H9 (cell line): Measurements from ENCODE around the gene AGPAT1. TPM values are rescaled to one million over a fixed set of nuclear protein-coding genes. Genes with fewer than 3 reads are reported as not detected.

Source experiments
- DNase-seq: peaks from one replicate; pipeline ENCODE4 v3.0.0-alpha.2; 2017
- H2AFZ ChIP-seq: one replicate; pipeline ENCODE4 v1.6.1; 2013; ENCODE audit warnings: mild to moderate bottlenecking, low read length, control low read depth, moderate library complexity
- H2AK5ac ChIP-seq: 2 replicates; pipeline ENCODE4 v1.6.1; 2013; ENCODE audit warnings: low read length, control low read depth, mixed read lengths; ENCODE audit not compliant: insufficient read length
- H2BK120ac ChIP-seq: one replicate; pipeline ENCODE4 v1.6.1; 2013; ENCODE audit warnings: low read depth, mild to moderate bottlenecking, low read length, control low read depth, inconsistent platforms; ENCODE audit not compliant: poor library complexity, severe bottlenecking
- H2BK12ac ChIP-seq: 2 replicates; pipeline ENCODE4 v1.6.1; 2013; ENCODE audit warnings: low read length, control low read depth, mixed read lengths, low read depth; ENCODE audit not compliant: insufficient read length
- H2BK15ac ChIP-seq: 2 replicates; pipeline ENCODE4 v1.6.1; 2013; ENCODE audit warnings: low read depth, low read length, control low read depth
- H2BK20ac ChIP-seq: one replicate; pipeline ENCODE4 v1.6.1; 2013; ENCODE audit warnings: low read depth, mild to moderate bottlenecking, low read length, control low read depth, inconsistent platforms; ENCODE audit not compliant: poor library complexity, severe bottlenecking
- H2BK5ac ChIP-seq: 2 replicates; pipeline ENCODE4 v1.6.1; 2013; ENCODE audit warnings: low read length, control low read depth, mixed read lengths; ENCODE audit not compliant: insufficient read length
- H3K14ac ChIP-seq: 2 replicates; pipeline ENCODE4 v1.6.1; 2013; ENCODE audit warnings: low read length, control low read depth; ENCODE audit not compliant: insufficient read depth
- H3K18ac ChIP-seq: 2 replicates; pipeline ENCODE4 v1.6.1; 2013; ENCODE audit warnings: low read depth, mild to moderate bottlenecking, mixed read lengths, low read length, control low read depth; ENCODE audit not compliant: insufficient read length
- H3K23ac ChIP-seq: 2 replicates; pipeline ENCODE4 v1.6.1; 2013; ENCODE audit warnings: low read length, control low read depth, mixed read lengths, low read depth; ENCODE audit not compliant: insufficient read length
- H3K23me2 ChIP-seq: 2 replicates; pipeline ENCODE4 v1.6.1; 2013; ENCODE audit warnings: low read depth, mild to moderate bottlenecking, mixed read lengths, low read length, control low read depth; ENCODE audit not compliant: insufficient read length, poor library complexity, severe bottlenecking
- H3K27ac ChIP-seq: 2 replicates; pipeline ENCODE4 v1.5.1; 2013; ENCODE audit warnings: low read length, control low read depth, mixed read lengths, low read depth; ENCODE audit not compliant: insufficient read length
- H3K27me3 ChIP-seq: 2 replicates; pipeline ENCODE4 v1.6.1; 2013; ENCODE audit warnings: low read length, control low read depth, inconsistent platforms; ENCODE audit not compliant: insufficient read depth
- H3K4ac ChIP-seq: 2 replicates; pipeline ENCODE4 v1.6.1; 2013; ENCODE audit warnings: low read depth, mild to moderate bottlenecking, control low read depth, inconsistent platforms, low read length, moderate library complexity
- H3K4me1 ChIP-seq: 2 replicates; pipeline ENCODE4 v1.6.1; 2013; ENCODE audit warnings: low read length, control low read depth, inconsistent platforms; ENCODE audit not compliant: insufficient read depth
- H3K4me2 ChIP-seq: 2 replicates; pipeline ENCODE4 v1.6.1; 2013; ENCODE audit warnings: low read length, control low read depth, mixed read lengths; ENCODE audit not compliant: insufficient read length, insufficient read depth
- H3K56ac ChIP-seq: 2 replicates; pipeline ENCODE4 v1.6.1; 2013; ENCODE audit warnings: low read depth, mild to moderate bottlenecking, mixed read lengths, low read length, control low read depth; ENCODE audit not compliant: insufficient read length
- H3K79me1 ChIP-seq: 2 replicates; pipeline ENCODE4 v1.6.1; 2013; ENCODE audit warnings: low read depth, mild to moderate bottlenecking, moderate library complexity, low read length, control low read depth, inconsistent platforms; ENCODE audit not compliant: insufficient read depth, poor library complexity, severe bottlenecking
- H3K79me2 ChIP-seq: 2 replicates; pipeline ENCODE4 v1.6.1; 2013; ENCODE audit warnings: low read length, control low read depth, inconsistent platforms; ENCODE audit not compliant: insufficient read depth
- H3K9ac ChIP-seq: 2 replicates; pipeline ENCODE4 v1.6.1; 2013; ENCODE audit warnings: low read length, control low read depth, mixed read lengths; ENCODE audit not compliant: insufficient read length; ENCODE audit errors: extremely low read depth
- H3K9me3 ChIP-seq: one replicate; pipeline ENCODE4 v1.6.1; 2013; ENCODE audit warnings: low read depth, low read length, inconsistent platforms; ENCODE audit not compliant: control insufficient read depth
- H3T11ph ChIP-seq: one replicate; pipeline ENCODE4 v1.6.1; 2013; ENCODE audit warnings: mild to moderate bottlenecking, low read length, control low read depth, inconsistent platforms
- H4K20me1 ChIP-seq: one replicate; pipeline ENCODE4 v1.6.1; 2013; ENCODE audit not compliant: control insufficient read depth, insufficient read length, insufficient read depth
- H4K5ac ChIP-seq: 2 replicates; pipeline ENCODE4 v1.6.1; 2013; ENCODE audit warnings: low read depth, mild to moderate bottlenecking, mixed read lengths, low read length, control low read depth; ENCODE audit not compliant: insufficient read length
- H4K8ac ChIP-seq: replicated peaks from 2 replicates; pipeline ENCODE4 v1.6.1; 2013; ENCODE audit warnings: low read length, control low read depth, mixed read lengths, low read depth; ENCODE audit not compliant: insufficient read length
- H4K91ac ChIP-seq: 2 replicates; pipeline ENCODE4 v1.6.1; 2013; ENCODE audit warnings: low read depth, mild to moderate bottlenecking, moderate library complexity, mixed read lengths, low read length, control low read depth; ENCODE audit not compliant: insufficient read length
- H3K27ac Mint-ChIP-seq, 3 experiments: 2 replicates in 2 of 3; 3 replicates in 1 of 3; pipeline ENCODE4 v1.8.0; 2020 to 2021; ENCODE audit warnings: mixed read lengths in 3 of 3, mild to moderate bottlenecking in 1 of 3, moderate library complexity in 1 of 3
- H3K27me3 Mint-ChIP-seq: 2 replicates; pipeline ENCODE4 v1.8.0; 2021; ENCODE audit warnings: low read depth, mild to moderate bottlenecking, moderate library complexity, mixed read lengths
- H3K36me3 Mint-ChIP-seq, 3 experiments: 2 replicates in 2 of 3; 3 replicates in 1 of 3; pipeline ENCODE4 v1.8.0; 2020 to 2021; ENCODE audit warnings: low read depth in 3 of 3, mixed read lengths in 3 of 3; ENCODE audit not compliant: insufficient read depth in 1 of 3
- H3K4me1 Mint-ChIP-seq, 2 experiments: 2 replicates each; pipeline ENCODE4 v1.8.0; 2020; ENCODE audit warnings: mixed read lengths in 2 of 2
- H3K4me3 Mint-ChIP-seq, 2 experiments: 2 replicates in 1 of 2; 3 replicates in 1 of 2; pipeline ENCODE4 v1.8.0; 2020 to 2021; ENCODE audit warnings: mild to moderate bottlenecking in 2 of 2, mixed read lengths in 2 of 2, moderate library complexity in 1 of 2
- H3K9me3 Mint-ChIP-seq, 2 experiments: 2 replicates in 1 of 2; 3 replicates in 1 of 2; pipeline ENCODE4 v1.8.0; 2020; ENCODE audit warnings: mild to moderate bottlenecking in 2 of 2, mixed read lengths in 2 of 2, moderate library complexity in 1 of 2
- WGBS: extraction: QIAGEN DNeasy Blood & Tissue Kit; methylation state at CpG from one replicate; pipeline ENCODE4 v1.1.7; 2013; ENCODE audit warnings: missing lambda C conversion rate, low lambda C conversion rate, mixed read lengths; ENCODE audit not compliant: insufficient read length; ENCODE audit errors: extremely low coverage; 5-methylcytosine and 5-hydroxymethylcytosine counted together
- total RNA-seq: library from RNA; stranded (reverse); gene quantifications from 2 replicates; pipeline ENCODE4 v1.2.1, GENCODE V29; 2021
- TF ChIP-seq, protein P1 (sequence below): fragments of 200-600 bp; sonication (generic); conservative IDR thresholded peaks from 3 replicates; pipeline ENCODE4 v1.8.0; 2021; ENCODE audit warnings: antibody characterized with exemption, mild to moderate bottlenecking

Gene AGPAT1
- total RNA-seq, 1 experiment from 2014 or later: 89.5 TPM

DNA sequence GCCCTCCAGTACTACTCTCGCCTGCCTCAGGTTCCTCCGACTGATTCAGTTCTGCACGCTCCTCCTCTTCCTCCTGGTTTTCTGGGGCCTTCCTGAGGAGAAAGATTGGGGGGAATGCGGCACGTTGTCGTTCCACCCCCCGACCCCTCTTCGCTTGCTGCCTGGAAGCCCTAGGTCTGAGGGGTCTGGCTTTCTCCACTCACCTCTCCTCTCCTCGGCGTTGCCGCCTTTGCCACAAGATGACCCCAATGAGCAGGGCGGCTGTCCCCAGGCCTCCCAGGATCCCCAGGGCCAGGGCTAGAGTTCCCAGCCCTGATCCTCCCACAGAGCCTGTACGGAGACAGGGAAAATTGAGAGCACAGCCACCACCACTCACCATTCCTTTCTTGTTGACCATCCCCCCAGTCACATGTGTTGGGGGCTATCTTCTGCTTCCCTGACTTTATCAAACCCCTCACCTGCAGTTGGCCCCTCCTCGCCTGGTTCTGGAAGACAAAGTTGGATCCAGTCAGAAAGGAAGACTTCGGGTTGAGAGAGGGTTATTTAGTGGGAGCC lies 5.3 kb upstream of the AGPAT1 start:
- Histone ChIP-seq H4K8ac (no peak overlapping the region), H2BK120ac (no peak overlapping the region), H2BK20ac (no peak overlapping the region), H3T11ph (no peak overlapping the region), H3K23me2 (peaks cover 15% of the 10 kb centered on the region), H3K4me1 (no peaks in the 10 kb centered on the region), H3K27me3 (no peaks in the 10 kb centered on the region), H2BK15ac (no peak overlapping the region), H3K4me2 (no peak overlapping the region), H2BK5ac (no peak overlapping the region), H3K27ac (no peak overlapping the region), H3K56ac (no peak overlapping the region), H2AFZ (no peak overlapping the region), H3K18ac (no peak overlapping the region), H3K79me2 (peaks cover 4% of the 10 kb centered on the region; the same call in 1 of the 2 replicates), H4K20me1 (no peaks in the 10 kb centered on the region), H3K9ac (no peak overlapping the region), H3K4ac (no peak overlapping the region), H3K23ac (no peak overlapping the region), H2AK5ac (no peak overlapping the region), H3K79me1 (no peaks in the 10 kb centered on the region), H3K9me3 (no peaks in the 10 kb centered on the region), H4K91ac (no peak overlapping the region), H3K14ac (no peak overlapping the region), H2BK12ac (no peak overlapping the region), H4K5ac (no peak overlapping the region)
- TF ChIP-seq, protein P1, sequence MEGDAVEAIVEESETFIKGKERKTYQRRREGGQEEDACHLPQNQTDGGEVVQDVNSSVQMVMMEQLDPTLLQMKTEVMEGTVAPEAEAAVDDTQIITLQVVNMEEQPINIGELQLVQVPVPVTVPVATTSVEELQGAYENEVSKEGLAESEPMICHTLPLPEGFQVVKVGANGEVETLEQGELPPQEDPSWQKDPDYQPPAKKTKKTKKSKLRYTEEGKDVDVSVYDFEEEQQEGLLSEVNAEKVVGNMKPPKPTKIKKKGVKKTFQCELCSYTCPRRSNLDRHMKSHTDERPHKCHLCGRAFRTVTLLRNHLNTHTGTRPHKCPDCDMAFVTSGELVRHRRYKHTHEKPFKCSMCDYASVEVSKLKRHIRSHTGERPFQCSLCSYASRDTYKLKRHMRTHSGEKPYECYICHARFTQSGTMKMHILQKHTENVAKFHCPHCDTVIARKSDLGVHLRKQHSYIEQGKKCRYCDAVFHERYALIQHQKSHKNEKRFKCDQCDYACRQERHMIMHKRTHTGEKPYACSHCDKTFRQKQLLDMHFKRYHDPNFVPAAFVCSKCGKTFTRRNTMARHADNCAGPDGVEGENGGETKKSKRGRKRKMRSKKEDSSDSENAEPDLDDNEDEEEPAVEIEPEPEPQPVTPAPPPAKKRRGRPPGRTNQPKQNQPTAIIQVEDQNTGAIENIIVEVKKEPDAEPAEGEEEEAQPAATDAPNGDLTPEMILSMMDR: no peak
- Mint-ChIP-seq H3K27ac (no peak overlapping the region), H3K36me3 (peaks cover 22 to 60% (median 49%) of the 10 kb centered on the region in 3 experiments), H3K9me3 (no peaks in the 10 kb centered on the region; a peak in 1 of 5 replicates), H3K4me3 (no peak overlapping the region), H3K4me1 (peaks cover 24 to 33% of the 10 kb centered on the region in 2 experiments), H3K27me3 (no peaks in the 10 kb centered on the region; the same call in 1 of the 2 replicates)
- DNase-seq: no peak
- no CpG with 5 or more reads among the region's 15 CpGs for WGBS
